Subcutaneous adipose tissue (tissue), 4 donors: Measurements from ENCODE around the gene IGFBP2. TPM values are rescaled to one million over a fixed set of nuclear protein-coding genes. Genes with fewer than 3 reads are reported as not detected.

ENCODE experiments used
- CTCF ChIP-seq: fragments of 450-650 bp; IDR thresholded peaks from one replicate; pipeline ENCODE4 v1.5.1; 2016; ENCODE audit warnings: low read depth, mild to moderate bottlenecking, control low read depth, antibody characterized with exemption, moderate library complexity
- total RNA-seq, 4 donors: library from RNA; depleted of rRNA; stranded (reverse); fragments of >200 nt; gene quantifications; one replicate each; pipeline ENCODE4 v1.1.0, GENCODE V29; 2016

Gene IGFBP2
- total RNA-seq, 4 donors from 2014 or later = 18.9 to 50.5 (median 22.9) TPM

GRCh38 chr2:216681683-216682082 is 48.5 kb downstream of the IGFBP2 start:
- no peak for TF ChIP-seq CTCF

GRCh38 chr2:216683846-216684245 is 50.6 kb downstream of the IGFBP2 start:
- TF ChIP-seq CTCF = no peak

- no peak for TF ChIP-seq CTCF
These were observed 52.2 kb downstream of the IGFBP2 start for GRCh38 chr2:216685327-216685875.

GRCh38 chr2:216687111-216687510 is 53.9 kb downstream of the IGFBP2 start:
- TF ChIP-seq CTCF = no peak

- TF ChIP-seq CTCF = no peak
These were observed 54.4 kb downstream of the IGFBP2 start for GRCh38 chr2:216687646-216688045.

- TF ChIP-seq CTCF = no peak
These were observed 55.6 kb downstream of the IGFBP2 start for GRCh38 chr2:216688731-216689340.

- no peak for TF ChIP-seq CTCF
These were observed 56.2 kb downstream of the IGFBP2 start for GRCh38 chr2:216689397-216689796.
